ENCODE data around the gene ATP1B1. TPM values are rescaled to one million over a fixed set of nuclear protein-coding genes. Genes with fewer than 3 reads are reported as not detected.

ATP1B1 gene
- total RNA-seq, 1 experiment from 2014 or later, result 40.7 TPM

GRCh38 chr1:169060043-169060722 lies 46.3 kb upstream of the ATP1B1 start:
- Mint-ChIP-seq H3K4me3 (no peak overlapping the region), H3K27me3 (ENCODE audit: low read depth) (no peaks in the 10 kb centered on the region), H3K36me3 (no peaks in the 10 kb centered on the region), H3K9me3 (peaks cover 31% of the 10 kb centered on the region), H3K27ac (no peak overlapping the region), H3K4me1 (no peaks in the 10 kb centered on the region)
- ChIA-PET CTCF (no interaction called here), POLR2A (no interaction called here)
- ATAC-seq, result no peak
- no peak for TF ChIP-seq SOX15 (CRISPR knock-in tag; IDR thresholded peaks at IDR 0.05)
- no peak for TF ChIP-seq ZMAT4 (CRISPR knock-in tag; IDR thresholded peaks at IDR 0.05)
- no peak for TF ChIP-seq MLX (CRISPR knock-in tag; IDR thresholded peaks at IDR 0.05)
- TF ChIP-seq E2F1 (CRISPR knock-in tag; IDR thresholded peaks at IDR 0.05), result no peak
- no peak for TF ChIP-seq RELA (CRISPR knock-in tag; IDR thresholded peaks at IDR 0.05; ENCODE audit: borderline replicate concordance)
- no peak for TF ChIP-seq NFYB (CRISPR knock-in tag; conservative IDR thresholded peaks at IDR 0.05; ENCODE audit: low read depth)
- no peak for TF ChIP-seq USF2 (CRISPR knock-in tag; IDR thresholded peaks at IDR 0.05)
- no peak for TF ChIP-seq EMX1 (CRISPR knock-in tag; IDR thresholded peaks at IDR 0.05)
- no peak for TF ChIP-seq CREB1 (CRISPR knock-in tag; IDR thresholded peaks at IDR 0.05)
- TF ChIP-seq TEAD4 (CRISPR knock-in tag; IDR thresholded peaks at IDR 0.05), result no peak
- TF ChIP-seq ARID4B (CRISPR knock-in tag; IDR thresholded peaks at IDR 0.05; ENCODE audit: borderline replicate concordance), result no peak
- no peak for TF ChIP-seq ZNF281 (CRISPR knock-in tag; IDR thresholded peaks at IDR 0.05)
- no peak for TF ChIP-seq NFATC4 (CRISPR knock-in tag; IDR thresholded peaks at IDR 0.05)
- no peak for TF ChIP-seq NFE2L1 (CRISPR knock-in tag; IDR thresholded peaks at IDR 0.05)
- TF ChIP-seq ZNF396 (CRISPR knock-in tag; IDR thresholded peaks at IDR 0.05; ENCODE audit: borderline replicate concordance), result no peak
- DNase-seq (ENCODE audit: low spot score), result no peak

Data from WTC11 (cell line).